HT1080 (cell line): ENCODE data around the gene TMEM62. TPM values are rescaled to one million over a fixed set of nuclear protein-coding genes. Genes with fewer than 3 reads are reported as not detected.
A peak's percentile ranks its signal among the peaks of the same experiment; 100 is the strongest.

Source experiments
- DNase-seq: peaks from one replicate; pipeline ENCODE4 v3.0.0-alpha.2; 2015; ENCODE audit warnings: low read depth
- polyA plus RNA-seq, 2 experiments: library from polyadenylated mRNA; depleted of rRNA; stranded (reverse); fragments of >200 nt; gene quantifications; 2 replicates each; pipeline ENCODE4 v1.2.3, GENCODE V29; 2015
- total RNA-seq: library from RNA; depleted of rRNA; stranded (reverse); fragments of >200 nt; shearing (Covaris generic); gene quantifications from 2 replicates; pipeline ENCODE4 v1.2.3, GENCODE V29; 2014; rRNA removed

The TMEM62 gene
- 19.6 and 27.4 TPM in 2 replicates for total RNA-seq
- 9.8 and 10.3 TPM in 2 replicates for polyA plus RNA-seq (2015; cell fraction: cytosol; rRNA removed)
- polyA plus RNA-seq (2015; cell fraction: nucleus; rRNA removed): 18.1 and 19.0 TPM in 2 replicates

GRCh38 chr15:43133430-43134156 lies at the start of gene TMEM62:
Gene TMEM62 (plus strand): TSS chr15:43133586. CDS start chr15:43133803, 217 bp downstream.
- DNase-seq: peak; percentile 73

DNA sequence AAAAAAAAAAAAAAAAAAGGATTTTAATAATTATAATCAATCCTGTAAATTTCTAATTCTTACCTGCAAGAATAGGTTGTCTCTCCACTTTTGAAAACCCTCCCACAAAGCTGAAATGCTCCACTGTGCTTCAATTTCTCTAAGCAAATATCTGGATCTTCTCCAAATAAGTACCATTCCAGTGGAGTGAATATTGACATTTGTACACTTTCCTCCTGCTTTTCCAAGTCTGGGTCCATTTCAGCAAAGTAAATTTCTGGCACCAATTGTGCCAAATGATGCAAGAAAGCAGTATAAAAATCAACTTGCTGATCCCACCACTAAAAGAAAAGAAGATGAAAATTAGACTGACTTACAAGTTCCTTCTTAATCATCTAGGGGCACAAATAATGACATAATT lies 47.5 kb upstream of the TMEM62 start:
- no peak for DNase-seq

GRCh38 chr15:43086551-43086950 lies 46.8 kb upstream of the TMEM62 start:
- no peak for DNase-seq

DNA sequence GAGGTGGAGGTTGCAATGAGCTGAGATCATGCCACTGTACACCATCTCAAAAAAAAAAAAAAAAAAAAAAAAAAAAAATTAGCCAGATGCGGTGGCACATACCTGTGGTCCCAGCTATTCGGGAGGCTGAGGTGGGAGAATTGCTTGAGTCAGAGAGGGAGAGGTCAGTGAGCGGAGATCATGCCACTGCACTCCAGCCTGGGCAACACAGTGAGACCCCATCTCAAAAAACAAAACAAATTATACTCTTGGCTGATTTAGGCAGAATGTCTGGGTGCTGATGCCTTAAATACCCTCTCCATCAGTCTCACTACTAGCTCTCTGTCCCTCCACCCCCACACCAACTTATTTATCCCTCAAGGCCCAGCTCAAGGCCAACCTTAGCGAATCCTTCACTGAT lies 41.5 kb upstream of the TMEM62 start:
- no peak for DNase-seq

DNA sequence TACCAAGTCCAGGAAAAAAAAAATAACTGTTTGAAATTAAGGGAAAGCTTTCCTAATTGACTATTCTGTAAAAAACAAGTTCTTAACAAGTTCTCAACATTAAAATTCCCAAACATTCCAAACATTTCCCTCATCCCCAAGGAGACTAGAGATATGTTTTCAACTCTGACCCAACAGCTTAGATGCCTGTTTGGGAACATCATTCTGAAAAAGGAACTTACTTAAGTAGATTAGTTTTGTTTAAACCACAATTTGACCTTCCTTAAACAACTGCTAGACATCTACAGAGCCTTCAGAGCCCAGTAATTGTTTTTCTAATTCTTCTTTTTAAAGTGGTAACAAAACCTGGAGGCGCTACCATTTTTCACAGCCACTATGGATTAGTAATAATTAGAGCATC lies 40.4 kb upstream of the TMEM62 start:
- DNase-seq: no peak

DNA sequence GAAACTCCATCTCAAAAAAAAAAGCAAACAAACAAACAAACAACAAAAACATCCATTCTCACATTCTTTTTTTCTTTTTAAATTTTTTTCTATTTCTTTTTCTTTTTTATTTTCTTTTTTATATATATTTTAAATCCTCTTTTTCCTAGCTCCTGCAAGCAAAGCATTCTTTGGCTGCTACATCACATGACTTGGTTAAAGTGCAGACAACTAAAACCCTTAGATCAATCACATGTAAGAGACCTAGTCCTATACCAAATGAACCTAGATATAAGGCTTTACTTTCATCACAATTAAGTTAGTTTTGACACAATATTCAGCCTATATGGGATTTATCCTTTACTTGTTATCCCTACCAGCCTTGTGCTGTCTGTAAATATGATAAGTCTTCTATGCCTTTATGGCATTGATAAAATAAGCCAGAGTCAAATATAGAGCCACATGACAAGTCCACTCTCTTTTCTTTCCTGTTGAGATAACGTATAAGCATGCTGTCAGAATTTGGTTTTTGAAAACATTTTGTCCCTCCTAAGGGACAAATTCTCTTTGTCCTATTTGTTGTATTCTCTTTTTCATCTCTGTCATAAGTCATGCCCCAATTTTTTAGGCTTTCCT lies 38.9 kb upstream of the TMEM62 start:
- no peak for DNase-seq

DNA sequence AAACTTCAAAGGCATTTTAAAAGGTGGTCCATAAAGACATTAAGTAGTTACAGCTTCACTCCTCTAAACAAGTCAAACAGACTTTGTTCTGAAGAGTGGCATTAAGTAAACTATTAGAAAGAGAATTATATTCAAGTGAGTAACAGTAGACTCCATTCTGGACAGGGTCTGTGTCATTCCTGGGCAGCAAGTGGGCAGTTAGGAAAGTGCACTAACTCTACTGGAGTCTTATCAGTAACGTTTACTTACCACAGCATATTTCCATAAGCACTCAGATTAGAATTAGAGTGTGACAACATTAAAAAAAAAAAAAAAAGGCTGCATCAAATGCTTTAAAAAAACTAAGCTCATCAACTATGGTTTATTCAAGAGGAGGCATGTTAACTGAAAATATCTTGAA lies 38.1 kb upstream of the TMEM62 start:
- DNase-seq: no peak

DNA sequence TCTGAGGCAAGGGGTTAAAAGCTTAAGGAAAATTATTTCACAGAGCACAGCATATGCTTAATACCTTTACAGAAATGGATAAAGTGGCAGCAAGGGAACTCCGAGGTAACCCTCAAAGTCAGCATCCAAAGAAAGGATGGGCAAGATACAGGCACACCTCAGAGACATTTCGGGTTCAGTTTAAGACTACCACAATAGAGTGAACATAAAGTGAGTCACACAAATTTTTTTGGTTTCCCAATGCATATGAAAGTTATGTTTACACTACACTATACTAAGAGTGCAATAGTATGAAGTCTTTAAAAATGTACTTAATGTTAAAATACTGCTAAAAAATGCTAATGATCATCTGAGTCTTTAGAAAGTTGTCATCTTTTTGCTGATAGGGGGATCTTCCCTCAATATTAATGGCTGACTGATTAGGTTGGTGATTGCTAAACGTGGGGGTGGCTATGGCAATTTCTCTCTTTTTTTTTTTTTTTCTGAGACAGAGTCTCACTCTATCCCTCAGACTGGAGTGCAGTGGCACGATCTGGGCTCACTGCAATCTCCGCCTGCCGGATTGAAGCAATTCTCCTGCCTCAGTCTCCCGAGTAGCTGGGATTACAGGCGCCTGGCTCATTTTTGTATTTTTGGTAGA lies 37.6 kb upstream of the TMEM62 start:
- DNase-seq: no peak

- no peak for DNase-seq
These were observed 37.0 kb upstream of the TMEM62 start for GRCh38 chr15:43096411-43096810.

DNA sequence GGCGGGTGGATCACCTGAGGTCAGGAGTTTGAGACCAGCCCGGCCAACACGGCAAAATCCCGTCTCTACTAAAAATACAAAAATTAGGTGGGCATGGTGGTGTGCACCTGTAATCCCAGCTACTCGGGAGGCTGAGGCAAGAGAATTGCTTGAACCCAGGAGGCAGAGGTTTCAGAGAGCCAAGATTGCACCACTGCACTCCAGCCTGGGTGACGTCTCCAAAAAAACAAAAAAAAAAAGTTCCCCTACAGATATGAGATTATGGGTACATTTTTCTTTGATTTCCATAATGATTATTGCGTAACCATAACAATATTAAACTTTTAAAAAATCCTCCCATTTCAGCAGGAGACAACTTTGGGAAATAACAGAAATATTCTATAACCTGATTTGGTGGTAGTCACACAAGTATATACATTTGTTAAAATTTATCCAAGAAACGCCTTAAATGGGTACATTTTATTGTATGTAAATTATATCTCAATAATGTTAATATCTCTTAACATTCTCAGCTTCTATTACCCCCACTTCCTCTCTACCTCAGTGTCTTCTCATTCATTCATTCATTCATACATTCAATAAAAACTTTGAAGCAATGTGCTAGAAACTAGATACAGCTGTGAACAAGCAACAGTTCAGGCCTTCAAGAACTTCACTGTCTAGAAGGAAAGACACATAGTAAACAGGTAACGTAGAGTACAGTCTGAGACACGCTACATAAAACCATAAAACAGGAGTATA lies 34.1 kb upstream of the TMEM62 start:
- no peak for DNase-seq

GRCh38 chr15:43100971-43101370 lies 32.4 kb upstream of the TMEM62 start:
- peak; percentile 2 for DNase-seq

DNA sequence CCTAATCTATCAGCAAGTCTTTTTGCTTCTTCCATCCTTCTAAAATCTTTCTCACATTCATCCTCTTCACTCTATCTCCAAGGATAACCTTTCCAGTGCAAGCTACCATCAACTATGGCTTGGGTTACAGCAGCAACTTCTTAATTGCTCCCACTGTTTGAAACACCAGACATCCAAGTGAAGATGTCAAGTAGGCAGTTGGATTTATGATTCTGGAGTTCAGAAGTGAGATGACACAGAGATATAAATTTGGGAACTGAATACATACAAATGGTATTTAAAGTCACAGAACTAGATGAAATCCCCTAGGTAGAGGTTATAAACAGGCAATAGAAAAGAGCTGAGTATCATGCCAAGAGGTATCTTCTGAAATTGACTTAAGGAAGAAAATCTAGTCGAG lies 31.2 kb upstream of the TMEM62 start:
- no peak for DNase-seq

- DNase-seq: no peak
These were observed 29.5 kb upstream of the TMEM62 start for GRCh38 chr15:43103907-43104306.

- DNase-seq: peak; percentile 41
These were observed 29.0 kb upstream of the TMEM62 start for GRCh38 chr15:43104426-43104825.

DNA sequence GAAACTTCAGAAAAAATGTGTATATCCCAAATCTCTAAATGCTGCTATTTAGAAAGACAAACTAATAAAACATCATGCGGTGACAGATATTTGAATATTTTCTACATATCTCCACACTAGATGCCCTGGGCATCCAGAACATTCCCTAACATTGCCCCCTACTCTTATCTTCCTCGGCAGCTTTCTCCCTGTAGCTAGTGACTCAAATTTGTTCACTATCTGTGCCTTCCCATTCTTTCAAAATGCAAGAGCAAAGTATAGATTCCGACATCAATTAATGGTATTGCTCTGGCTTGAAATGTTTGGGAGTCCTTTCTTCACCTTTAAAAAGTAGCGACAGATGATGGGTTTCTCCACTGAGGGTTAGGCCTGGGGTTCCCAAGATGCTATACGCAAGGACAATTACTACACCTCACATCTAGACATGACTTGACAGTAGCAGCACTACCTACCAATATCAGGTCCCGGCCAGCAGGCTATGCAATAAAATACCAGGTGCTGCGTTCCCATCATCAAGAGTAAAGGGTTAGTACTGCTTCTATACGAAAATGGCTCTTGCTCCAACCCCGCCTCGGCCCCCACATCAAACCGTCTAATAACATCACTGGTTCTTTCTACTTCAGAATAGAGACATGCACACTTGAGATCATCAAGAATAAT lies 28.2 kb upstream of the TMEM62 start:
- DNase-seq: no peak

DNA sequence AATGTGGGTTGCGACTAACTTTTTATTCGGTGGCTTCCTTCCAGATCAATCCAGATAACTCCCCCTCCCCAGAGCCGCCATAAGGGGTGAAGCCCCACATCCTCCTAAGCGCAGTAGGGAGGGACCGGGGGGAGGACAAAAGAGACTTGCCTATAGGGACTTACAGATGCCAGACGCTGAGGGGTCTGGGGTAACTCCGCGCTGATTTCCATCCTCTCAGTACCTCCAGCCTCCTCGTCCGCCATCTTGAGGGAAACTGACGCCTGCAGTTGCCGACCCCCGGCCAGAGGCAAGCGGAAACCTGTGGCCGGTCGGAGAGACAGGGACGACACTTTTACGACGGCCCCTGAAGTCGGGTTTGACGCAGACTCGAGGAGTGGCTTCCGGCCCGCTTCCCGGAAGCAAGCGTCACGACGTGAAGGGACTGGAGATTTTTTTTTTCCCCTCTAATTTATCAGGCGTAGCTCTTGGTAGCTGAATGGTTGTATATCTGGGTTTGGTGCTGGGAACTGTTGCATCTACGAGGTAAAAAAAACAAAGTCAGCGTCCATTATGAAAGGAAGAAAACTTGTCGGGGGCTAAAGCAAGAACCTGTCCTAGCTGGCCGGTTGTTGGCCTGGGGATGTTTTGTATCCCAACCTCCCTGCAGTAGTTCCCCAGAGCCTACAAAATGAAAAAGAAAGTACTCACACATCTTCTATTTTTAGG lies 27.5 kb upstream of the TMEM62 start, which contains the start of gene UBR1:
UBR1 (minus strand) TSS at position 261 of the 708 bp plus-strand sequence; CDS start at position 245, 16 bp downstream.
- DNase-seq: peak; percentile 88

DNA sequence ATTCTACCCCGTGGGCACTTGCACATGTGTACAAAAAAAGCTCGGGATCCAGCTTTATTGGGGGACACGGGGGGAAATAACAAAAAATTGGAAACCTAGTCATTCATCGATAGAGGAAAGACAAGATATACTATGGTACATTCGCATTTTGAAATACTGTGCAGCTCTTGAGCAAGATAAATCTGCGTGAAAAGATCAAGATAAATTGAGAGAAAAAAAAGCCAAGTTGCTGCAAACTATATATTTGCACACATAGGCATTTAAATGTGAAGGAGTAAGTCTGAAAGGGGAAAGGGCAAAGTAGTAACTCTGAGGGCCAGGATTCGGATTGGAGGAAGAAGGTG lies 26.9 kb upstream of the TMEM62 start:
- DNase-seq: no peak

DNA sequence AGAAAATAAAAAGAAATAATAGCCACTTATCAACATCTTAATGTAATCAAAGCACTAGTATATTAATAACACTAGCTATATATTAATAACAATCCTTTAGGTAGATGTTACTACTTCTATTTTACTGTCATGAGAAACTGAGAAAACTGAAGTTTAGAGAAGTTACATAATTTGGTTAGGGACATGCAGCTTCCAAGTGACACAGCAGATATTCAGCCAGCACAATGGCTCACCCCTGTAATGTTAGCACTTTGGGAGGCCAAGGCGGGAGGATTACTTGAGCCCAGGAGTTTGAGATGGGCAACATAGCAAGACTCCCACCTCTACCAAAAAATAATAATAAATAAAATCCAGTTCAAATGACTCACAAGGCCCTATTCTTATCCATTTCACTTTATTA lies 25.6 kb upstream of the TMEM62 start:
- DNase-seq: no peak

DNA sequence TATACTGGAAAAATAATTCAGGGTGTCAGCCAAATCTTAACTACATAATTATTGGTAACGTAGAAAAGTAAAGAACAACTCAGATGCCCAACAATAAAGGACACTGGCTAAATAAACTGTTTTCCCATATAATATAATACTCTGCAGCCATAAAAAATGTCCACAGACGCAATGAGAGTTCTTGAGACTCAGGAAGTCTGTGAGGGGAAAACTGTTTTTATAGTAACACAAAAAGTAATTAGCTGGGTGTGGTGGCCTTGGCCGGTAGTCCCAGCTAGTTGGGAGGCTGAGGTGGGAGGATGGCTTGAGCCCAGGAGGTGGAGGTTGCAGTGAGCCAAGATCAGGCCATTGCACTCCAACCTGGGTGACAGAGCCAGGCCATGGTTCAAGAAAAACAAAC lies 22.0 kb upstream of the TMEM62 start:
- no peak for DNase-seq

DNA sequence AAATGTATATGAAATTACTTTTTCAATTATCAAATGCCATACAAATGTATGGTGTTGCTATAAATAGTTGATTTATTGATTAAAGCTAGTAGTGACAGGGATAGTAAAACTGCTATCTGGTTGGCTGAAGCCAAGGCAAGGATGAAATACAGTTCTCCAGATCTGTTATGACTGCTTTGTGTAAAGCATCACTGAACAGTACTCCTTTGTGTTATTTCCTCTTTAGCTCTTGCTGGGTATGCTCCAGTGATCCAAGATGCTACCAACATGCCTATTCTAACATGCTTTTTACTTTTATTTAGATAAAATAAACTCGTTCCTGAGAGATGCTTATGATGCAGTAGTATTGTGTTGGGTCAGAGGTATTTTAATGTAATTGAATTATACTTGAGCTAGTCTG lies 15.1 kb upstream of the TMEM62 start:
- DNase-seq: no peak

DNA sequence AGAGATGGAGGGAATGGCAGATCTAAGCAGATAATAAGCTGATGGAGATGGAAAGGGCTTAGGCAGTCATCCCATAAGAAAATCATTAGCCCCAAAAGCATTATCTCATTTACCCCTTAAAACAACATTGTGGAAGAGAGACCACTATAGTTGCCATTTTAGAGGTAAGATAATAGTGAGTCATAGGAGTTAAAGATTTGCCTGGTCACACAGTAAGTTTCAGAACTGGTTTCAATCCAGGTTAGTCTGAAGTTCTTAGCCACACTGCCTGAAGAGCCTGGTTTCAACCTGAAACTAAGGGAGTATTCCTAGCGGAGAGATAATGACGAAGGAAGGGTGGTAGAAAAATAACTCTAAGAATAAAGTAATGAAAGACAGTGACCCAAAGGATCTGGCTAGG lies 14.6 kb upstream of the TMEM62 start:
- DNase-seq: no peak
